Activated CD4-positive, CD25-positive, alpha-beta regulatory T cell treated with anti-CD3 and anti-CD28 coated beads, Interleukin-2, amount 50 U/mL, for 16 hours (primary cell): Measurements from ENCODE around the gene TTC17.
"Not testable (repeated sequence)": the region's sequence is repeated elsewhere in the genome, so short reads cannot be mapped to it uniquely, and the experiment has no call there.

ENCODE experiments used
- DNase-seq: peaks from one replicate; pipeline ENCODE4 v3.0.0-alpha.2; 2020; ENCODE audit warnings: low read depth, low spot score

TTC17 gene, protein sequence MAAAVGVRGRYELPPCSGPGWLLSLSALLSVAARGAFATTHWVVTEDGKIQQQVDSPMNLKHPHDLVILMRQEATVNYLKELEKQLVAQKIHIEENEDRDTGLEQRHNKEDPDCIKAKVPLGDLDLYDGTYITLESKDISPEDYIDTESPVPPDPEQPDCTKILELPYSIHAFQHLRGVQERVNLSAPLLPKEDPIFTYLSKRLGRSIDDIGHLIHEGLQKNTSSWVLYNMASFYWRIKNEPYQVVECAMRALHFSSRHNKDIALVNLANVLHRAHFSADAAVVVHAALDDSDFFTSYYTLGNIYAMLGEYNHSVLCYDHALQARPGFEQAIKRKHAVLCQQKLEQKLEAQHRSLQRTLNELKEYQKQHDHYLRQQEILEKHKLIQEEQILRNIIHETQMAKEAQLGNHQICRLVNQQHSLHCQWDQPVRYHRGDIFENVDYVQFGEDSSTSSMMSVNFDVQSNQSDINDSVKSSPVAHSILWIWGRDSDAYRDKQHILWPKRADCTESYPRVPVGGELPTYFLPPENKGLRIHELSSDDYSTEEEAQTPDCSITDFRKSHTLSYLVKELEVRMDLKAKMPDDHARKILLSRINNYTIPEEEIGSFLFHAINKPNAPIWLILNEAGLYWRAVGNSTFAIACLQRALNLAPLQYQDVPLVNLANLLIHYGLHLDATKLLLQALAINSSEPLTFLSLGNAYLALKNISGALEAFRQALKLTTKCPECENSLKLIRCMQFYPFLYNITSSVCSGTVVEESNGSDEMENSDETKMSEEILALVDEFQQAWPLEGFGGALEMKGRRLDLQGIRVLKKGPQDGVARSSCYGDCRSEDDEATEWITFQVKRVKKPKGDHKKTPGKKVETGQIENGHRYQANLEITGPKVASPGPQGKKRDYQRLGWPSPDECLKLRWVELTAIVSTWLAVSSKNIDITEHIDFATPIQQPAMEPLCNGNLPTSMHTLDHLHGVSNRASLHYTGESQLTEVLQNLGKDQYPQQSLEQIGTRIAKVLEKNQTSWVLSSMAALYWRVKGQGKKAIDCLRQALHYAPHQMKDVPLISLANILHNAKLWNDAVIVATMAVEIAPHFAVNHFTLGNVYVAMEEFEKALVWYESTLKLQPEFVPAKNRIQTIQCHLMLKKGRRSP

DNA sequence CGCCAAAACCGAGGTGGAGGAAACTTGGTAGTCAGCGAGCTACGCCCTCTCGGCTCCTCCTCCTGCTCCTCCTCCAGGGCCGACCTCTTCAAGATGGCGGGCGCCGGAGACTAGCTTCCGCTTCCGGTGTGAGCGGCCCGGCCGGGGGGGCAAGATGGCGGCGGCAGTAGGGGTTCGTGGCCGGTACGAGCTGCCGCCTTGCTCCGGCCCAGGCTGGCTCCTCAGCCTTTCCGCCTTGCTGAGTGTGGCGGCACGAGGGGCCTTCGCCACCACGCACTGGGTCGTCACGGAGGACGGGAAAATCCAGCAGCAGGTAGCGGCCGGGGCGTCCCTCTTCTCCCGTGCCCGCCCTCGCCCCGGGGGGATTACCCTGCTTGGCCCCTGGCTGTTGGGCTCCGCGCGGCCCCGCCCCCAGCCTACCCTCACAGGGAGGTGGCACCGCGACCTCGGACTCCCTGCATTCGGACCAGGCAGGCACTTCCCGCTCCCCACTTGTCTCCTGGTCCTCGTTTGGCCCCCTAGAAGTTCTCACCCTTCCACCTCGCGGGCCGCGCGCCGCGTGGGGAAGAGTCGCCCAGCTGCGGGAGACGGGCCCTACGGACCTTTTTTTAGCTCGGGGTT, at the start of gene TTC17:
TSS of gene TTC17 (plus strand) at position 120 of the 621 bp plus-strand sequence. CDS start at position 155, 35 bp downstream.
- peak; percentile 92 for DNase-seq

DNA sequence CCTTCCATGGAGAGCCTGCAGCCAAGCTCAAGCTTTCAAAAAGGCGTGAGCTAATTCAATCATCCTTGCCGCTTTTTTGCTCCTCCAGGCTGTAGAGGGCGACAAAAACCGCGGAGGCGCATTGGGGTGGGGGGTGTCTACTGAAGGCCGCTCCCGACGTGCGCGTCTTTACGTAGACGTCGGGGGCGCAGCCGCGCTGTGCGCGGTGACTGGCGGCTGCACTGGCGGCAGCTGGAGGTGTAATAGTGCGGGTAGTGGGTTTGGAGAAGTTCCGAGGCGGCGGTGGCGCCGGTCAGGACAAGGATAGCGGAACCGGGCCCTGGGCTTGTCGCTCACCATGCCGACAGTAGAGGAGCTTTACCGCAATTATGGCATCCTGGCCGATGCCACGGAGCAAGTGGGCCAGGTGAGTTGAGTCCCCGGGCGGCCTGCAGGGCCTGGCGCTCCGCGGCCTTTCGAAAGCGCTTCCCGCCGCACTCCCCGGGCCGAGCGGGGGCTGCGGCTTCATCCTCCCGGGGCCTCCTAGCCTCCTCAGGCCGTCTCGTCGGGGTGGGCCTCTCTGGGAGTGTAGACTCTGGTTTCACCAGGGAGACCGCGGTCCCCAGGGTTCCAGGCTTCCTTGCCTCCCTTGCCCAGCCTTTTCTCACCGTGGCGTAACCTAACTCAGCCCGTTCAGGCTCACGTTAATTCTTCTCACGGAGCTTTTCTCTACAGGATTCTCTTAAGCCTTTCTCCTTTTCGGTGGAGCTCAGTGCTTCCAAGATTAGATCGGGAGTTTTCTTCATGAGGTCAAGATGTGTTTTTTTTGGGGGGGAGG, 46.7 kb upstream of the TTC17 start, which contains the start of gene API5:
TSS of gene API5 (plus strand) at position 206 of the 817 bp plus-strand sequence. CDS start at position 338, 132 bp downstream.
- peak; percentile 91 for DNase-seq

DNA sequence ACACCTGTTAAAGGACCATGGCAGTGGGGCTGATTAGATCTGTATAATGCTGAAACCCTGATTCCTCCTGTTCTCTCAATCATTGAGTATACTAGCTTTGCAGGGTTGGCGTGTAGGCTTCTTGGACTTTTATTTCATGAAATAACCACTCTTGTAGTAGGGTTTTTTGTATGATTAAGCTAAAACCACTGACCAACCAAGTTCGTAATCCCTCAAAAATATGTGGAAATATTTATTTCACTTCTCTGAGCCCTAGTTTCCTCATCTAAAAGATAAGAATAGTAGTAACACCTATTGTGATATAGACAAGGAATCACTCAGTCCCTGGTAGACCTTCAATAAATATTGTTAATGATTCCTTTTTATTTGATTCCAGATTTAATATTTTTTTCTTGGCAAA, 42.8 kb upstream of the TTC17 start:
- no peak for DNase-seq

DNA sequence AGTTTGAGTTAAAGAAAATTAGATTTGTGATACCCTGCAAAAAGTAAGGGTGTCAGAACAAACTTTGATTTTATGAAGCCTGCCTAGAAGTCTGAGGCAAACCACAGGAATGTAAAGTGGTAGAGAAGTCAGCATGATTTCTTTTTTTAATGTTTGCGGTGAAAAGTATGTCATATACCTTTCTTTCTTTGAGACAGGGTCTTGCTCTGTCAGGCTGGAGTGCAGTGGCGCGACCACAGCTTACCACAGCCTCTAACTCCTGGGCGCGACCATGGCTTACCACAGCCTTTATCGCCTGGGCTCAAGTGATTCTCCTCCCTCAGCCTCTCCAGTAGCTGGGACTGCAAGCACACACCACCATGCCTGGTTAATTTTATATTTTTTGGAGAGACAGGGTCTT, 42.3 kb upstream of the TTC17 start:
- no peak for DNase-seq

DNA sequence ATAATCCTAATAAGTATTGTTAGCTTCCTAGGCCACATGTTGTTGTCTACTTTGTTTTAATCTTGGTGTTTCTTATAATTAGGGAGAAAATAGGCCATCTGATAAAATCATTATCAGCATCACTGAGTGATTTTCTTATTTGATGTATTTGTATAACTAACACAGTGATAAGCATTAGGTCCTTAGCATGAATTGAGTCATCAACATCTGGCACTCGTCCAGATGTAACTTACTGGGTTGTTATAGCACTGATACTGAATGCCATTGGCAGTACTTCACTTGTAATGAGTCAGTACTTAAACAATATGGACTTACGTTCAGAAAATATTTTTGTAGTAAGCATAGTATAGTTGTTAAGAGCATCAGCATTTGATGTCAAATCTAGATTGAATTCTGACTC, 30.7 kb upstream of the TTC17 start:
- no peak for DNase-seq

DNA sequence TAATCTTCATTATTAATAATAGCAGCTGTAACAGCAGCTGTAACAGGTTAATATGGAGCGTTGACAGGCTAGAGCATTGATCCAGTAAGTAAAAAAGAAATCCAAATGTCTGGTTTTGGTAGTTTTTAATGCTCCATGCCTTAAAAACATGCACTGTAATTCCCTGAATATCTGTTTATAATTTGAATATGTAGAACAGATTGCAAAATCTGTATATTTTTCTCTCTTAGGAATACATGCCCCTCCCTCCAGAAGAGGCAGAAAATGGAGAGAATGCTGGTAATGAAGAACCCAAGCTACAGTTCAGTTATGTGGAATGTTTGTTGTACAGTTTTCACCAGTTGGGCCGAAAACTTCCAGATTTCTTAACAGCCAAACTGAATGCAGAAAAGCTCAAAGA, 30.2 kb upstream of the TTC17 start:
- DNase-seq = no peak

DNA sequence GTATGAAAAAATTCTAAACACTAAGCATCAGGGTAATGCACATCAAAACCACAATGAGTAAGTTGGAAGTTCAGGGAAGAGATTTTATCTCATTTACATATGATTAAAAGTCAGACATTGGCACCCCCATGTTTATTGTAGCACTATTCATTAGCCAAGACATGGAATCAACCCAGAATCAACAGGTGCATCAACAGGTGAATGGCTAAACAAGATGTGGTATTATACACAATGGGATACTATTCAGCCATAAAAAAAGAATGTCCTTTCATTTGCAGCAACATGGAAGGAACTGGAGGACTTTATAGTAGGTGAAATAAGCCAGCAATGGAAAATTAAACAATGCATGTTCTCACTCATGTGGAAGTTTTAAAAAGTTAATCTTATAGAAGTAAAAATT, 17.6 kb upstream of the TTC17 start:
- no peak for DNase-seq

DNA sequence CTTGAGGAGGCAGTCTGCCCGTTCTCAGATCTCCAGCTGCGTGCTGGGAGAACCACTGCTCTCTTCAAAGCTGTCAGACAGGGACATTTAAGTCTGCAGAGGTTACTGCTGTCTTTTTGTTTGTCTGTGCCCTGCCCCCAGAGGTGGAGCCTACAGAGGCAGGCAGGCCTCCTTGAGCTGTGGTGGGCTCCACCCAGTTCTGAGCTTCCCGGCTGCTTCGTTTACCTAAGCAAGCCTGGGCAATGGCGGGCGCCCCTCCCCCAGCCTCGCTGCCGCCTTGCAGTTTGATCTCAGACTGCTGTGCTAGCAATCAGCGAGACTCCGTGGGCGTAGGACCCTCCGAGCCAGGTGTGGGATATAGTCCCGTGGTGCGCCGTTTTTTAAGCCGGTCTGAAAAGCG, 7.3 kb upstream of the TTC17 start:
- not testable (repeated sequence) for DNase-seq

DNA sequence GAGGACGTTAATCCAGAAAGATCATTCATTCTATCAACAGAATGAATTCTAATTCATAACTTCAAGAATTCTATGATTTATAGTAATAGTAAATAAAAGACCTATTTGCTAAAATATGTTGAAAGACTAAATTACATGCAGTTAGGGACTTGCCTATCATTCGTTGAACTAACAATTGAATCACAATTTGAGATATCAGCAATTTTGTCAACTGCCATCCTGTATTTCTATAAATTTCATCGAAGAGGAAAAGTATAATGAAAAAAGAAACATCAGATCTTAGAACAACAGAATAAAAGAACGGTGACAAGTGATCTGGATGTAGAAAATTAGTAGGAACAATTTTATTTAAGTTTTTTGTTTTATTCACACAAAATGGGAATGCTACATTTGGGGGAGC, 4.4 kb upstream of the TTC17 start:
- no peak for DNase-seq

DNA sequence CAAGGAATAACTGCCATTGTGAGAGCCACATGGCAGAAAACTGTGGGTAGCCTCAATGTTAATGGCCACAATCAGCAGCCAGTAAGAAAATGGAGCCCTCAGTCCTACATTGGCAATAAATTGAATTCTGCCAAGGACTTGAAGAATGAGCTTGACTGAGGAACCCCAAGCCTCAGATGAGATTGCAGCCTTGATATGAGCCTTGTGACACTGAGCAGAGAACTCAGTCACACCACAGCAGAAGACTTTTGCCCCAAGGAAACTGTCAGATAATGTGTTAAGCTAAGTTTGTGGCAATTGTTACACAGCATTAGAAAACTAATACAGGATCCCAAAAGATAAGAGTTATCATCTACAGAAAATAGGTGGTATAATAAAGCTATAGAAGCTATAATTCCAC, 2.4 kb upstream of the TTC17 start:
- DNase-seq = no peak

DNA sequence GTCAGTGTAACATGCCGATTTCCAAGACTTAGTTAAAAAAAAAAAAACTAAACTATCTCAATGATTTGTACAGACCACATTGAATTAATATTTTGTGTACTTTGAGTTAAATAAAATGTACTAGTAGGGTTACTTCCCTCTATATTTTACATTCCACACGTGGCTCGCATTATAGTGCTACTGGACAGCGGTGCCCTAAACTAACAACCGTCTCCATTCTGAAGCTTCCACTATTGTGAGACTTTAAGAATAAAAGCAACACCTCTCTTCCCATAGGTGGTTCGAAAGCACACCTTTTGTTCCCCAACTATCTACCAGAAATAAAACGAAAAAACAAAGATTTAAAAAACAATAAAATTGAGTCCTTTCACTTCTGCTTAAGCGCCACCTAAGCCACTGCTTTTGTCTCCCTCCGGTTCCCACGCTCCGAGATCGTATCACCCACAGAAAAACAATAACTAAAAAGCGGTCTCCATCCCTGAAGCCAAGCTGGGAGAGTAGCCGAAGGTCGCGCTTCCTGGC, 380 bp upstream of the TTC17 start:
- no peak for DNase-seq

DNA sequence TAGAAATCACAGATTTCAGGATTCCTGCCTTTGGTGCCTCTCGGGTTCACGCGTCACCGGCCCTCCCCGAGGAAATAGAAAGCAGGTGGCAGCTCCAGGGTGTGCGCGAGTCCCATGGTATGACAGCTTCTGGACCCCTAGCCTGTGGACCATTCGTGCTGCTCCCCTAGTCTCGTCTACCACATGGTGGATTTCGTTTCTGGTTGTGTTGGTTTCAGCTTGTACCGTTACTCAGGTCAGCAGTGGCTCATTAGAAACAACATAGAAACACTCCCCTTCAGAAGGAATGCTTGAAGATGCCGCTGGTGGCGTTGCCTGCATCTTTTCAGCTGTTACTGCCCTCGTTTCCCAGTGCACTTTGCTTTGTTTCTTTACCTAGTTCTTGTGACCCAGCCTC, 700 bp downstream of the TTC17 start:
- DNase-seq = peak; percentile 6

DNA sequence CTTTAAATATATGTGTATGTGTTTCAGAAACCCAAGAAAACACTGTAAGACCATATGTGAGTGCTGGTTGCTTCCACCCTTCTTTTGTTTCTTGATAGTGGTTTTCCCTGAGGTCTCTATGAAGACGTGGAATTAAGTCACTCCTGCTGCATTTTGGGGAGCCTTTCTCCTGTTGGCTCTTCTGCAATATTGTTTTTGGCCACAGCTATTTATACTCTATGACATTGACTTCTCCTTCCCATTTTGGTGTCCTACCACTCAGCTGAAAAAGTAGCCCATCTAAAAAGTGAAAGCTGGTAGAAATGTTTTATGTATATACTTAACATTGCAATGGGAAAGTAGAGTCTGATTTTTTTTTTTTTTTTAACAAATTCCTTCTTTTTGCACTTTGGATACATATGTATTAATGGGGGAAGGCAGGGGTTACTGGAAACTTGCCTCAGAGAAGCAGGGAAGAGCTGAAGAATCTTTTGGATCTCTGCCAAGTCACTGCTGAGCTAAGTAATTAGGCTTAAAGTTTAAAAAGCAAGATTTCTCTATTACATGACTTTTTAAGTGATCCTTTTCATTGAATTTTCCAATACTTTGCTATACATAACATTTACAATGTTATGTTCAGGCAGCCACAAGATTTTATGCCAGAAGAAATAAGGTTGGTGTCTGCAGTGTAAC, 1.8 kb downstream of the TTC17 start:
- no peak for DNase-seq

DNA sequence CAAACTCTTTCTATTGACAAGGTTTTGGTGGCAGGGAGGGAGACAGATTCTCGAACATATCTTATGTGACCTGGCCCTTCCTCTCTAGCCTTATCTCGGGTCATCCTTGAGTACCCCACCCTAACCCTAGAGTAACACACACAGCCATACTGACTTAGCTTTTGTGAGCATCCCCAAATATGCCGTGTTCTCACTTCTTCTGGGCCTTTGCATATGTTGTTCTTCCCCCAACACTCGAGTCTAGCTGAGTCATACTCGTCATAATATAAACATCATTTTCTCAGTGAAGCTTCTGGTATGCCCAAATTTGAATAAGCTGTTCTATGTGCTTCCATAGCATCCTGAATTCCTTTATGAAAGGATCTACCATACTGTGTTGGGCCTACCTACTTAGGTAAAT, 8.0 kb downstream of the TTC17 start:
- DNase-seq = no peak

DNA sequence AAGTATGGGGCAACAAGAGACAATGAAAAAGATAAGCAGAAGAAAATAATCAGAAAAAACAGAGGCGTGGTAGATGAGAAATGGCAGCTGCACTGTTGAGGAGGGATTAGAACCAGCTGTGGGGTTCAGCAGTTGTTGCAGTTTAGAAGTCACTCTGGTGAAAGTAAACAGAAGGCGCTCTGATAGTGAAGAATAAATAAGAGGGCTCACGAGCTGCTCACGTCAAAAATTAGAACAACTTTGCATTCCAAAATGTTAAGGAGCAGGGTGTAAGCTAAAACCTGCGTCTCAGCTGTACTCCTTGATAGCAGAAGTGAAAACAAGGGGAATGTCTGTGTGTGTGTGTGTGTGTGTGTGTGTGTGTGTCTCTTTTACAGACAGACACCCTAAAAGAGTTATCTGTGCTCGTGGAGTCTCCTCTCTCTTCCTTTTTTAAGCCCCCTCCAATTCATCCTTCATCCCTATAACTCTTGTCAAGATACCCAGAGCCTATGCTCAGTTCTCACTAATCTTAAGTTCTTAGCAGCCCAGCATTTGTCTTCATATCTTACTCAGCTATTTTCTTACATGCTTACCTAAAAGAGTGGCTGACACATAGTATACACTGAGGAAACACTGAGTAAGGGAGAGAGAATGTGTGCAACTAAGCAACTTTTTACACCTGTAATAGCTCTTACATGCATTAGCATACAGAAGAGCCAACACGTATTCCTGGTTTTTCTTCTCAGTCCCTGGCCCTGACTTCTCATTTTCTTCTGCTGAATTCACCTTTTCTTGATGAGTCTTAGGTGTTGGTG, 8.9 kb downstream of the TTC17 start:
- no peak for DNase-seq

DNA sequence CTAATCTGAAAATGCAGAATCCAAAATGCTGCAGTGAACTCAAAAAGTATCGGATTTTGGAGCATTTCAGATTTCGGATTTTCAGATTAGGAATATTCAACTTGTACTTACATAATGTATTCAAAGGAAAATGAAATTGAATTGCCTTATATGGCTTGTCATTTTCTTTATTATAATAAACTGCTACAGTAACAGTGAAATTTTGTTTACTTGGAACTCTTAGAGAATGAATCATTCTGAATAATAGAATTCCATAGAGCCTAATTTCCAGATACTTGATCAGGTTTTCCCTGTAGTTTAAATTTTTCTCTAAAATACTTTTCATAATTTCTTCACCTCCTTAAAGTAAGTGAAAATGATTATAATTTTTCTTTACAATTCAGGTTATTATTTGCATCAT, 17.3 kb downstream of the TTC17 start:
- no peak for DNase-seq

DNA sequence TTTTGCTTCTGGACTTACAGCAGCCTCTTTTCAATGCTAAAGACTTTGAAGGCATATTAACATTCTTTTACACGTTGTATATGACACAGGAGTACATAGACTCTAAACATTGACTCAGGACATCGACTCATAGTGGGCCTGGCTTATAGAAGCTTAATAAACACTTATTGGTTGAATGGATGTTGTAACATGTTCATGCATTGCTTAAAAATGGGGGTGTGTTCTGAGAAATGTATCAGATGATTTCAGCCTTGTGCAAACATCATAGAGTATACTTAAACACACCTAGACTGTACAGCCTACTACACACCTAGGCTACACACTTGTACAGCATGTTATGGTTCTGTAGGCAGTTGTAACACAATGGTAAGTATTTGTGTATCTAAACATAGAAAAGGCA, 17.9 kb downstream of the TTC17 start:
- no peak for DNase-seq

DNA sequence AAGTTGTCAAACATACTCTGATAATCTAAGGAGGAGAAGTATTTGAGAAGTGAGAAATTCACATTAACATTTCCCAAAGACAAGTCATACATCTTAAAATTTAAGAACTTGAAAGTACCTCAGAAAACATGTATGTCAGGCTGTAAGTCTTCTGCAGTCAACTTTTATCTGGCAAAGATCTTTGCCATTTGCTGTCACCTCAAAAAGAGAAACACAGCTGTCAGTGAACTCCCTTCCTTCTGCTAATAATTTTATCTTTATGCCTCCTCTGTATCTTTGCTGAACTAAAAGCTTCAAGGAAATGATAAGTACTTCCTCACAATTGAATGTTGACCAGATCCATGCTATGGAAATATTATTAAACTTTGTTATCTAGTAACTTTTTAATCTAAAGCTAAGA, 18.7 kb downstream of the TTC17 start:
- DNase-seq = no peak

DNA sequence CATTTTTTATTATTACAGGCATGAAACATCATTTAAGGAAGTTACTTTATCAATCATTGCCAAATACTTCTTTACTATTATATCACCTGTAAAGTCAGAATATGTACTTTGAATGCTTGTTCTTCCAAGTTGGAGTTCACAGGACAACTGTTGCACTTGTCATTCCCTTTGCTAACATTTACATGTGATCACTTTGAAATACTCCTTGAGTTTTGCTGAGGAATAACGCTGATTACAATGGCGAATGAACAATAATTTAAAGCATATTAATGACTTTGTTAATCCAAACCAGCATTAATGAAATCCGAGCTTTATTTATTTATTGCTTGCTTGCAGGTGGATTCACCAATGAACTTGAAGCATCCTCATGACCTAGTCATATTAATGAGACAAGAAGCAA, 20.2 kb downstream of the TTC17 start:
- DNase-seq = no peak
